HG02840 (cell line): ENCODE data around the gene OVAAL.

Source experiments
- ATAC-seq: cut with Tn5 transposase; IDR thresholded peaks from one replicate; pipeline ENCODE4 v1.9.1; 2021; ENCODE audit warnings: mild to moderate bottlenecking, moderate library complexity, moderate number of reproducible peaks; ENCODE audit not compliant: unreplicated experiment, low FRiP score

The OVAAL gene

GRCh38 chr1:180567654-180568053, 8.9 kb downstream of the OVAAL start:
- no peak for ATAC-seq

- ATAC-seq = no peak
Measured at GRCh38 chr1:180568184-180568583, 9.4 kb downstream of the OVAAL start.

GRCh38 chr1:180571060-180571831, 12.5 kb downstream of the OVAAL start:
- no peak for ATAC-seq

- no peak for ATAC-seq
Measured at GRCh38 chr1:180571832-180572636, 13.3 kb downstream of the OVAAL start.

- ATAC-seq = no peak
Measured at GRCh38 chr1:180572760-180573159, 14.0 kb downstream of the OVAAL start.

- no peak for ATAC-seq
Measured at GRCh38 chr1:180574031-180574713, 15.4 kb downstream of the OVAAL start.

- no peak for ATAC-seq
Measured at GRCh38 chr1:180577361-180577760, 18.6 kb downstream of the OVAAL start.

- ATAC-seq = no peak
Measured at GRCh38 chr1:180579961-180580611, 21.3 kb downstream of the OVAAL start.

GRCh38 chr1:180581635-180582039, 22.9 kb downstream of the OVAAL start:
- no peak for ATAC-seq

- ATAC-seq = no peak
Measured at GRCh38 chr1:180584869-180585268, 26.1 kb downstream of the OVAAL start.

- no peak for ATAC-seq
Measured at GRCh38 chr1:180585994-180586359, 27.2 kb downstream of the OVAAL start.

GRCh38 chr1:180586671-180587155, 27.9 kb downstream of the OVAAL start:
- ATAC-seq = no peak

- no peak for ATAC-seq
Measured at GRCh38 chr1:180588121-180588520, 29.4 kb downstream of the OVAAL start.

GRCh38 chr1:180590889-180591288, 32.1 kb downstream of the OVAAL start:
- ATAC-seq = no peak

GRCh38 chr1:180593382-180593781, 34.6 kb downstream of the OVAAL start:
- no peak for ATAC-seq

GRCh38 chr1:180594723-180595122, 36.0 kb downstream of the OVAAL start:
- no peak for ATAC-seq

- no peak for ATAC-seq
Measured at GRCh38 chr1:180595966-180596365, 37.2 kb downstream of the OVAAL start.

GRCh38 chr1:180597520-180597919, 38.8 kb downstream of the OVAAL start:
- ATAC-seq = no peak

GRCh38 chr1:180598333-180598974, 39.7 kb downstream of the OVAAL start:
- ATAC-seq = no peak

GRCh38 chr1:180600343-180600742, 41.6 kb downstream of the OVAAL start:
- no peak for ATAC-seq
